ENCODE results near the gene WWC2. TPM values are rescaled to one million over a fixed set of nuclear protein-coding genes. Genes with fewer than 3 reads are reported as not detected.

WWC2 gene
- total RNA-seq, 1 donor from 2014 or later, result 0.47 TPM

DNA sequence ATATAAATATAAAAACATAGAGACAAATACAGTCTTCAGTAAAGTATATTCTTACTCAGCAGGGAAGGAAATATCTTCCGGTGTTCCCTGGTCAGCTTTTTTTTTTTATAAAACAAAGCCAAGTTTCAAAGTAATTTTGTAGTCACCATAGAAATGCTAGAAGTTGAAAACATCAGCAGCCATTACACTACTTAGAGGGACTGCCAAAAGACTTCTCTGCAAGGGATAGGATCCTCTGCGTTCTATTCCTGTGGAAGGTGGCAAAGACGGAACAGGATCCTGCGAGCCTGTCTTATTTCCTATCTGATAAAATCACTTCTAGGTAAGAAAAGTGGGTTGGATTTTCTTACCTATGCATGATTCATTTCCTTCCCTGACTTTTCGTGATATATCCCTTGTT lies 201.6 kb downstream of the WWC2 start:
- H3K9me3 Mint-ChIP-seq, result no peaks in the 10 kb centered on the region
- intact Hi-C loops (cut with micrococcal nuclease), result no loop called here
- TF ChIP-seq, protein P1, sequence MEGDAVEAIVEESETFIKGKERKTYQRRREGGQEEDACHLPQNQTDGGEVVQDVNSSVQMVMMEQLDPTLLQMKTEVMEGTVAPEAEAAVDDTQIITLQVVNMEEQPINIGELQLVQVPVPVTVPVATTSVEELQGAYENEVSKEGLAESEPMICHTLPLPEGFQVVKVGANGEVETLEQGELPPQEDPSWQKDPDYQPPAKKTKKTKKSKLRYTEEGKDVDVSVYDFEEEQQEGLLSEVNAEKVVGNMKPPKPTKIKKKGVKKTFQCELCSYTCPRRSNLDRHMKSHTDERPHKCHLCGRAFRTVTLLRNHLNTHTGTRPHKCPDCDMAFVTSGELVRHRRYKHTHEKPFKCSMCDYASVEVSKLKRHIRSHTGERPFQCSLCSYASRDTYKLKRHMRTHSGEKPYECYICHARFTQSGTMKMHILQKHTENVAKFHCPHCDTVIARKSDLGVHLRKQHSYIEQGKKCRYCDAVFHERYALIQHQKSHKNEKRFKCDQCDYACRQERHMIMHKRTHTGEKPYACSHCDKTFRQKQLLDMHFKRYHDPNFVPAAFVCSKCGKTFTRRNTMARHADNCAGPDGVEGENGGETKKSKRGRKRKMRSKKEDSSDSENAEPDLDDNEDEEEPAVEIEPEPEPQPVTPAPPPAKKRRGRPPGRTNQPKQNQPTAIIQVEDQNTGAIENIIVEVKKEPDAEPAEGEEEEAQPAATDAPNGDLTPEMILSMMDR (IDR thresholded peaks at IDR 0.05), result no peak
- no peaks in the 10 kb centered on the region for H3K4me1 Mint-ChIP-seq
- POLR2A ChIA-PET, result no interaction called here
- CTCF ChIA-PET, result no interaction called here
- peaks cover 2% of the 10 kb centered on the region for H3K27me3 Mint-ChIP-seq
- H3K36me3 Mint-ChIP-seq (ENCODE audit: low read depth), result no peaks in the 10 kb centered on the region
- DNase-seq (no peak), ATAC-seq (ENCODE audit: low read depth) (no peak)
- no peak overlapping the region for H3K4me3 Mint-ChIP-seq
- no peak overlapping the region for H3K27ac Mint-ChIP-seq

DNA sequence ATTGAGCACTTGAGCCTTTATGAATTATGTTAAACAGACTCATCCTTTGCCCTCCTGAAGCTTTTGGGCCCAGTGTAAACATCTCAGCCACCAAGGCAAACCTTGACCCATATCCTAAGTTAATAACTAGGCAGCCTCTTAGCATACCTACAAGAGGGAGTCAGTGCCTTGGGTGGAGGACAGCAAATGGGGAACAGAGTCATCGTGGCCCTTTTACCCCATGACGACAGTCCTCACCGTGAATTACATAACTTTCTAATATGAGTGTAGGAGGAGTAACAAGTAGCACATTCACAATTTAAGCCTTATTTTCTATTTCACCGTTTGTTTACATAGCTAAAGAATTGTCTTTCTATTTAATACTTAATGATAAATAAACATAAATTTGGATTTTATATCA lies 204.2 kb downstream of the WWC2 start:
- Mint-ChIP-seq H3K27ac (no peak overlapping the region), H3K4me1 (no peaks in the 10 kb centered on the region), H3K4me3 (no peak overlapping the region), H3K27me3 (peaks cover 2% of the 10 kb centered on the region), H3K9me3 (no peaks in the 10 kb centered on the region), H3K36me3 (ENCODE audit: low read depth) (no peaks in the 10 kb centered on the region)
- ATAC-seq (ENCODE audit: low read depth), result no peak
- CTCF ChIA-PET, result no interaction called here
- POLR2A ChIA-PET, result no interaction called here
- intact Hi-C loops (cut with micrococcal nuclease), result no loop called here
- no peak for DNase-seq
- TF ChIP-seq, protein P1 (IDR thresholded peaks at IDR 0.05), result no peak

DNA sequence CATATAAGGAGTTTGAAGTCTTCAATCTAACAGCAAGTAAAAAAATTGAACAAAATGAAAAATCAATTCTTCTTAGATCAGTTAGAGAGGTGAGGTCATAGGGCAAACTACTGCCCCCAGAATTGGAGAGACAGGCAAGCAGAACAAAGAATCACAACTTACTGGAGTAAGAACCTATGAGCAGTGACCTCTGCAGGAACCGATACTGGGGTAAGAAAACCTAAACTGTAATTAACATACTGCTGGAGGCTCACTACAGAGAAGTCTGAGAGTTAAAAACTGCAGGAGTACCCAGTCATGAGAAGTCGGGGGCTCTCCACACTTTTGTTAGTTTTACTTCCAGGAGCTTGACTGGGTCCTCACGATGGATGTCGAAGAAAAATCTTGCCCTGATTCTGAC lies 205.0 kb downstream of the WWC2 start:
- ChIA-PET POLR2A (no interaction called here), CTCF (no interaction called here)
- Mint-ChIP-seq H3K27ac (no peak overlapping the region), H3K4me3 (no peak overlapping the region), H3K4me1 (no peaks in the 10 kb centered on the region), H3K36me3 (ENCODE audit: low read depth) (no peaks in the 10 kb centered on the region), H3K9me3 (no peaks in the 10 kb centered on the region), H3K27me3 (peaks cover 2% of the 10 kb centered on the region)
- DNase-seq (no peak), ATAC-seq (ENCODE audit: low read depth) (no peak)
- TF ChIP-seq, protein P1 (IDR thresholded peaks at IDR 0.05), result no peak
- intact Hi-C loops (cut with micrococcal nuclease), result no loop called here

DNA sequence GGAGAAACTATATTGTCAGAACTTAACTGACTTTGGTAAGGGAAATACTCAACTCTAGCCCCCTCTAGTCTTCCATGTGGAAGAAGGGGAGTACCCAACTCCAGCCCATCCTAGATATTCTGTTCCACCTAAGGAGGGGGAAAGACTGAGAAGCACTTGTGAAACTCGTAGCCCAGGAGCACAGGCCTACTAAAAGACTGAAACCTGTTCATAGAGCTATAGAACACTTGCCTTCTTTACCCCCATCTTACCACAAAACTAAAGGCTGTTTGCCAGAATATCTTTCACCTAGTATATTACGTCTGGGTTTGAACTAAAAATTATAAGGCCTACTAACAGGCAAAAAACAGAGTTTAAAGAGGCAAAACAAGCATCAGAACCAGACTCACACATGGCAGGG lies 205.5 kb downstream of the WWC2 start:
- TF ChIP-seq, protein P1 (IDR thresholded peaks at IDR 0.05), result no peak
- Mint-ChIP-seq H3K4me3 (no peak overlapping the region), H3K27me3 (peaks cover 2% of the 10 kb centered on the region), H3K27ac (no peak overlapping the region), H3K4me1 (no peaks in the 10 kb centered on the region), H3K9me3 (no peaks in the 10 kb centered on the region), H3K36me3 (ENCODE audit: low read depth) (no peaks in the 10 kb centered on the region)
- ATAC-seq (ENCODE audit: low read depth), result no peak
- CTCF ChIA-PET, result no interaction called here
- intact Hi-C loops (cut with micrococcal nuclease), result no loop called here
- no peak for DNase-seq
- POLR2A ChIA-PET, result no interaction called here

DNA sequence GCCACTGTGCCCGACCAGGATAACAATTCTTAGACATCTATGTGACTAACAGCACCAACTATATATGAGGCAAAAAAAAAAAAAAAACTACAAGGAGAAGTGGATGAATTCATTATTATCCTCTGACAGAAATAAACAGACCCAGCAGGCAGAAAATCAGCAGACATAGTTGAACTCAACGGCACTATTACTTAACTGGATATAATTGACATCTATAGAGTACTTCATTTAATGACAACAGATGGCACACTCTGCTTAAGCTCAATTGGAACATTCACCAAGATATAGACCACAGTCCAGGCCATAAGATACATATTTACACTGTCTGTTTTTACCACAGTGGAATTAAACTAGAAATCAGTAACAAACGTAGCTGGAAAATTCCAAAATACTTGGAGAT lies 207.8 kb downstream of the WWC2 start:
- peaks cover 2% of the 10 kb centered on the region for H3K27me3 Mint-ChIP-seq
- intact Hi-C loops (cut with micrococcal nuclease), result no loop called here
- no peak for DNase-seq
- no peaks in the 10 kb centered on the region for H3K4me1 Mint-ChIP-seq
- H3K27ac Mint-ChIP-seq, result no peak overlapping the region
- POLR2A ChIA-PET, result no interaction called here
- CTCF ChIA-PET, result no interaction called here
- no peaks in the 10 kb centered on the region for H3K36me3 Mint-ChIP-seq (ENCODE audit: low read depth)
- H3K9me3 Mint-ChIP-seq, result no peaks in the 10 kb centered on the region
- no peak overlapping the region for H3K4me3 Mint-ChIP-seq
- TF ChIP-seq, protein P1 (IDR thresholded peaks at IDR 0.05), result no peak
- ATAC-seq (ENCODE audit: low read depth), result no peak
